SK-N-MC (cell line): ENCODE measurements around the gene BOC.

Experiments
- EZH2 ChIP-seq: fragments of 200-600 bp; sonication (generic); IDR thresholded peaks from one replicate; pipeline ENCODE4 v1.6.1; 2017; ENCODE audit warnings: antibody characterized with exemption
- POLR2AphosphoS5 ChIP-seq: IDR thresholded peaks from 2 replicates; pipeline ENCODE4 v1.6.1; 2012; ENCODE audit warnings: mild to moderate bottlenecking, low read depth, low read length, borderline replicate concordance

DNA sequence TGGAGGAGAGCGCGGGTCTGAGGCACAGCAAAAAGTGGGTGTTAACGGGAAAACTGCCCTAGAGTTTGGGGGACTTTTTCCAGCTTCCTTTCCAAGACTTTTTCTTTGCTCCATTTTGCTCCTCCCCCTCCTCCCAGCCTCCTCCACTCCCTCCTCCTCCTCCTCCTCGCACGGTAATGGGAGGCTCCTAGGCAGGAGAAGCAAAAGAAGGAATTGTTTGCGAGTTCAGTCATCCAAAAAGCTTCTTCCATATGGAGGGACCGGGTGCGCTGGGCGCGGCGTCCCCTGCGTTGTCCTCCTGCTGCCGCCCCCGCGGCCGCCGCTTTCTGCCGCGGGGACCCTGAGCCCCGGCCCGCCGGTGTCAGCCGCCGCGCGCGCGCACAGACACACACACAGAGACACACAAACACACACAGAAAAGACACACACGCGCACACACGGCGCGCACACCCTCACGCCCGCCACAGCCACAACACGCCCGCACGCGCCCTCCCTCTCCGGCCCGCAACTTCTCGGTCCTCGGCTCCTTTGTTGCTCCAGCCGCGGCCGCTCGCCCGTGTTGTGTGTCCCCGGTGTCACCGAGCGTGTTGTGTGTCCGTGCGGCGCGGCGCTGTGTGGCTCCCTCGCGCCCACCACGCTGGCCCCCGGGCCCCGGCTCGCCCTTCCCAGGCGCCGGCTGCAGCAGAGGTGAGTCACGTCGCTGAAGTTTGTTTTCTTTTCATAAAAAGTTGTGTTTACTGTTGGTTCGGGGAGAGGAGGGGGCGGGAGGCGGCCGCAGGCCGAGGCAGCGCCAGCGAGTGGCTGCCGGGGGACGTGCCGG, at the start of gene BOC:
- no peak for TF ChIP-seq EZH2
- no peak for TF ChIP-seq POLR2AphosphoS5
